ENCODE results near the gene KIF21B. TPM values are rescaled to one million over a fixed set of nuclear protein-coding genes. Genes with fewer than 3 reads are reported as not detected.

KIF21B gene
- total and polyA plus RNA-seq, 5 experiments from 2014 or later = 2.2 to 95.3 (median 8.3) TPM

DNA sequence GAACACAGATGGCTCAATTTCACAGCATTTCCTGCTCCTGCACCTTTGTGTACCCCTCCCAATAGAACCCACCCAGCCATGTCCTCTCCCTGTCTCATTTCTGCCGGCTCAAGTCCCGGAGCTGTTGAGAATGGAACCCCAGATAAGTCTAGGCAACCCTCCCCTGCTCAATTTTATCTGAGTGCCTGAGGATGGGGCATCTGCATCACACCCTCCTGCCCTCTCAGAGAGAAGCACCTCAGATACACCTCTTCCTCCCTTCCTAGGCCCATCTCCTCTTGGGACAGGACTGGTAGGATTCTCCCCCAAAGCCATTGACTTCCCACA is 1.1 kb downstream of the KIF21B start:
- H3K4me3 Mint-ChIP-seq = peak overlapping the region; percentile 88 to 98 (median 93)
- peak in 2 of 10 donors; percentile 26 to 37 for DNase-seq
- peaks cover 45 to 83% (median 77%) of the 10 kb centered on the region in 4 donors for H3K4me1 Mint-ChIP-seq
- no peaks in the 10 kb centered on the region for H3K27me3 Mint-ChIP-seq
- H3K9me3 Mint-ChIP-seq = no peaks in the 10 kb centered on the region
- no peak for ATAC-seq
- POLR2A ChIA-PET = interaction anchor here (0.8 to 4.1 kb wide), 9 partner anchors 9 to 92 kb away, joined by 3 to 20 read pairs (median 4); no protein-coding TSS in a partner anchor
- no peaks in the 10 kb centered on the region for H3K36me3 Mint-ChIP-seq
- H3K27ac Mint-ChIP-seq = peak overlapping the region; percentile 91 to 99 (median 98)

GRCh38 chr1:201021630-201022492 is 1.7 kb downstream of the KIF21B start:
- Mint-ChIP-seq H3K27me3 (no peaks in the 10 kb centered on the region), H3K9me3 (no peaks in the 10 kb centered on the region), H3K4me1 (peaks cover 48 to 84% (median 80%) of the 10 kb centered on the region in 4 donors), H3K27ac (peak overlapping the region; percentile 91 to 99 (median 98)), H3K36me3 (no peaks in the 10 kb centered on the region), H3K4me3 (peak overlapping the region; percentile 88 to 98 (median 93))
- ATAC-seq = no peak
- DNase-seq = peak in 2 of 10 donors; percentile 23 to 58
- POLR2A ChIA-PET = interaction anchor here (0.6 to 4.1 kb wide), 8 partner anchors 12 to 282 kb away, joined by 3 to 20 read pairs (median 4); no protein-coding TSS in a partner anchor

DNA sequence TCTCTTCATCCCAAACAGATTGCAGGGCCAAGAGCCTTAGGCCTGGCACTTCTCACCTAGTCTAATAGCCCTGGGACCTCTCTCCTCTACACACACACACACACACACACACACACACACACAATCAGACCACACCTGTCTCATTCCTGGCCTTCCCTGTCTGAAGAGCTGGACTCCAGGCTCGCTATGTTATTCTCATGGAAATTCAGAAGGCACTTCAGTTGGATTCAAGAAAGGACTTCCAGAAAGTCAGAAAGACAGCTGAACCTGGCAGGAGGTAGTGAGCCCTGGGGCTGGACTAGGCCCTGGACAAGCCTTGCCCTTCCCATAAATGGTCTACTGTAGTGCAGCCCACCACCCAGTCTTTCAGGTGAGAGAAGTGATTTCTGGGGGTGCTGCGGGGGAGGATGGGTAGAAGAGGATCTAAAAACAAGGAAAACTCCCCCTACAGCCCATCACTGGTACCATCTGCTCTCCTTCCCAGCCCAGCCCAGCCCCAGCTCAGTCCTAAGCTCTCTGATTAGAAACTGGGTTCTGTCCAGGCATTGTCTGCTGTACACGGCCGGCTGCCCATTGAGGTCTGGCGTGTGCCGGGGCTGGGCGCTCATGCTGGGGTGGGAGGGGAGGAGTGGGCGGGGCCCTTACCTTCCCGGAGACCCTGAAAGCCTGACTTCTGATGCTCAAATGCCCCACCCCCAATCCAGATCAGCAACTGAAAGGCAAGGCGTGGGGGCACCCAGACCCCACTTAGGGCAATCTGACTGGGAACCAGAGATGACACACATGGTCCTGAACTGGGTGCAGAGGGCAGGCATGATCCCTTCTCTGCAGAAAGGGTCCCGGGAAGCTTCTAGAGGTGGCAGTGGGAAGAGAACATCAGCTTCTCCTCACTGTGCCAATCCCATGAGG is 2.5 kb downstream of the KIF21B start:
- Mint-ChIP-seq H3K27me3 (no peaks in the 10 kb centered on the region), H3K9me3 (no peaks in the 10 kb centered on the region), H3K36me3 (no peaks in the 10 kb centered on the region), H3K4me1 (peaks cover 42 to 84% (median 80%) of the 10 kb centered on the region in 4 donors), H3K27ac (peak overlapping the region; percentile 96 to 99 (median 98)), H3K4me3 (peak overlapping the region; percentile 88 to 98 (median 93))
- ATAC-seq (no peak), DNase-seq (peak in 7 of 10 donors; percentile 15 to 35 (median 28))
- POLR2A ChIA-PET = interaction anchor here (0.6 to 4.1 kb wide), 9 partner anchors 11 to 282 kb away, joined by 3 to 20 read pairs (median 4); no protein-coding TSS in a partner anchor

DNA sequence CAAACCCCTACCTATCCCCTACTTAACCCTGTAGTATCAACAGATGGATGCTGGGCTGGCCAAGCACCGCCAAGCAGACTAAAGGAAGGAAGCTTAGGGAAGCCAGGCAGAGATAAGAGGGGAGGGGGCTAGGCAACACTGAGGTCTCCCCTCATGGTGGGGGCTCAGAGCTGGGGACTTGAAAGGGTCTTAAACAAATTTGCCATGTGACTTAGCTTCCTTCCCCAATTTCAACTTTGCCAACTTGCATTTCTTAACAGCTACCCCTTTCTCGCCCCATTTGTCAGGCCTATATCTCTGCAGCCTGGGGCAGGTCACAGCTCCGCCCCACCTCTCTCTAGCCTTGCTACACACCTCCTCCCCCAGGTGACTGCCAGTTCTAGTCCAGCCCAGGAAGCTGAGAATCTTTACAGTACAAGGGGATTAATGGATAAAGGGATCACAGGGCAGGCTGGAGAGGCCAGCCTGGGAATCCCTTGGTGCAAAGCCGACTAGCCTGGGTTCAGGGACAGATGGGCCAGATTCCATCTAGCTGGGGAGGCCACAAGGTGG is 3.4 kb downstream of the KIF21B start:
- ATAC-seq = no peak

DNA sequence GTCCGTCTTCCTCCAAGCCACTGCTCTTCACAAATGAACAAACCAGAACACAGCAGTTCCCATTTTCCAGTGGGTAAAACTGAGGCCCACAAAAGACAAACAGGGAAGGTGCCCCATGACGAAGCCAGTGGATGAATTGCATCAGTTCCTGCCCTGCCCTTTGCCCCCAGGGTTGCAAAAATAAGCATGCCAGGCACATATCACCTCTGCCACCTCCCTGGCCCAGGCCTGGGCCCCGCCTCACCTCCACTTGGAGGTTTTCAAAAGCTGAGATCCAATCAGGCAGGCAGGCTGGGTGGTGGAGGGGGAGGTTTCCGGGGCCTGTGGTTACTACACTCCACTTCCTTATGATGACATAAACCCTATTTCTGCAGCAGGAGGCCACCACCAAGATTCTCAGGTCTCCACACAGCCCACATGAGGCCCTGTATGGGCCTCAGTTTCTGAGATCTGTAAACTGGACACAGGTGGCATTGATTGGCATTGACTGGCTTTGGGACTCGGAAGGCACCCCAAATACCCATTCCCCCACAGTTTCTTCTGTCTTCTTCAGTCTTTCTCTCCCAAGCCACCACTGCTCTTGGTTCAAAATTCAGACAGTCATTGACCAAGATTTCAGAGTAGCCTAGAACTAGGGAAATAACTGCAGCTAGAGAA is 4.1 kb downstream of the KIF21B start:
- POLR2A ChIA-PET = interaction anchor here (0.7 to 4.1 kb wide), 8 partner anchors 9 to 811 kb away, joined by 3 to 20 read pairs (median 4); partner anchors contain the start of gene TMEM9
- H3K9me3 Mint-ChIP-seq = no peaks in the 10 kb centered on the region
- peak; percentile 69 to 94 (median 86) for DNase-seq
- peaks cover 47 to 89% (median 86%) of the 10 kb centered on the region in 4 donors for H3K4me1 Mint-ChIP-seq
- H3K27ac Mint-ChIP-seq = peak overlapping the region; percentile 96 to 99 (median 98)
- no peaks in the 10 kb centered on the region for H3K27me3 Mint-ChIP-seq
- ATAC-seq = peak; percentile 80 to 84
- H3K4me3 Mint-ChIP-seq = peak overlapping the region; percentile 88 to 98 (median 93)
- H3K36me3 Mint-ChIP-seq = no peaks in the 10 kb centered on the region

More for the DNA sequence above, 3.4 kb downstream of the KIF21B start:
- H3K36me3 Mint-ChIP-seq = no peaks in the 10 kb centered on the region
- peaks cover 44 to 84% (median 82%) of the 10 kb centered on the region in 4 donors for H3K4me1 Mint-ChIP-seq
- H3K9me3 Mint-ChIP-seq = no peaks in the 10 kb centered on the region
- H3K27ac Mint-ChIP-seq = peak overlapping the region; percentile 96 to 99 (median 98)
- peak in 2 of 10 donors; percentile 17 to 23 for DNase-seq
- POLR2A ChIA-PET = interaction anchor here (0.7 to 4.1 kb wide), 7 partner anchors 10 to 810 kb away, joined by 3 to 20 read pairs (median 4); no protein-coding TSS in a partner anchor
- H3K27me3 Mint-ChIP-seq = no peaks in the 10 kb centered on the region
- H3K4me3 Mint-ChIP-seq = peak overlapping the region; percentile 88 to 98 (median 93)

DNA sequence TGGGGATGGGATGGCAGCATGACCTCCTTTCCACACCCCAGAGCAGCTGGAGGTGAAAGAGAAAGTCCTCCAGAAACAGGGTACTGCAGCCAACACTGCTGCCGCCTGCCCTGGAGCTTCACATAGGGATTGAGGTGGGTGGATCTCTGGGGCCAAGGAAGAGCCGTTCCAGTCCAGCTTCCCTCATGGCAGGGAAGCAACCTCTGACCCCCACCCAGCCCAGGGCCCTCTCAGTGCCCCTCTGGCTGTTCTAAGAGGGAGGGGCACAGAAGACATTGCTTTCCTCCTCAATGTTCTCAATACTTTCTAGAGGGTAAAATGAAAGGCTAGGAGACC is 5.7 kb downstream of the KIF21B start:
- peaks cover 0 to 1% (median 0%) of the 10 kb centered on the region in 3 donors for H3K36me3 Mint-ChIP-seq
- DNase-seq (no peak), ATAC-seq (no peak)
- peak overlapping the region; percentile 66 to 99 (median 98) for H3K27ac Mint-ChIP-seq
- no peaks in the 10 kb centered on the region for H3K27me3 Mint-ChIP-seq
- peaks cover 54 to 96% (median 95%) of the 10 kb centered on the region in 4 donors for H3K4me1 Mint-ChIP-seq
- no peaks in the 10 kb centered on the region for H3K9me3 Mint-ChIP-seq
- H3K4me3 Mint-ChIP-seq = peak overlapping the region in 8 of 10 donors; percentile 54 to 97 (median 64)
- POLR2A ChIA-PET = interaction anchor here (1.3 kb wide), 1 partner anchor 24 kb away, joined by 4 read pairs; no protein-coding TSS in a partner anchor

- Mint-ChIP-seq H3K36me3 (peaks cover 0 to 4% (median 0%) of the 10 kb centered on the region in 3 donors), H3K4me3 (peak overlapping the region in 8 of 10 donors; percentile 28 to 97 (median 68)), H3K27me3 (no peaks in the 10 kb centered on the region), H3K9me3 (no peaks in the 10 kb centered on the region), H3K27ac (peak overlapping the region; percentile 66 to 99 (median 98)), H3K4me1 (peaks cover 52 to 96% (median 95%) of the 10 kb centered on the region in 4 donors)
- POLR2A ChIA-PET = interaction anchor here (1.6 kb wide), 1 partner anchor 7 kb away, joined by 3 read pairs; no protein-coding TSS in a partner anchor
- no peak for ATAC-seq
- no peak for DNase-seq
These were observed 6.3 kb downstream of the KIF21B start for GRCh38 chr1:201016943-201017827.

GRCh38 chr1:201016211-201016651 is 7.3 kb downstream of the KIF21B start:
- peaks cover 0 to 4% (median 0%) of the 10 kb centered on the region in 3 donors for H3K36me3 Mint-ChIP-seq
- DNase-seq (no peak), ATAC-seq (no peak)
- H3K27ac Mint-ChIP-seq = peak overlapping the region in 7 of 10 donors; percentile 44 to 96 (median 81)
- H3K9me3 Mint-ChIP-seq = no peaks in the 10 kb centered on the region
- H3K27me3 Mint-ChIP-seq = no peaks in the 10 kb centered on the region
- peaks cover 54 to 96% (median 95%) of the 10 kb centered on the region in 4 donors for H3K4me1 Mint-ChIP-seq
- peak overlapping the region in 9 of 10 donors; percentile 30 to 90 (median 59) for H3K4me3 Mint-ChIP-seq
- POLR2A ChIA-PET = interaction anchor here (1.6 kb wide), 1 partner anchor 8 kb away, joined by 3 read pairs; no protein-coding TSS in a partner anchor

DNA sequence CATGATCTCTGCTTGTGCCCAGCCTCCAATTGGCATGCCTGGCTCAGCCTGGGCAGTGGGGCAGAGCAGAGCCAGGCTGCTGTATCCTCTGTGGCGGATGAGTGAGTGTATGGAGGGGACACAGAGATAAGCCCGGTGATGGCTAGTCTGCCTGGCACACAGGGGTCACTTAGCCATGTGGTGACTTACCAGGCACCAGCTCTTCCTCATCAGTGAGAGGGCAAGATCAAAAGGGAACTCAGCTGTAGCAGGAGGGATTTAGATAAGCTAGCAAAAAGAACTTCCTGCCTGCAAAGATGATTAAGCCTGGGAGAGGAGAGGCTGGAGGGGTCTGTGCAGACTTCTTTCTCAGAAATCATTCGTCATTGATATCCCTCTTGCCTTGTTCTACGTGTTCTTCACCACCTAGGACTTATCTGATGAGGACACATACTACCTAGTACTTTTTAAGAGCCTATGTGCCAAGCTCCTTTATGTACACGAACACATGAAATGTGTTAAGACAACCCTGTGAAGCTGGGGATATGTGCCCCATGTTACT is 7.9 kb downstream of the KIF21B start:
- H3K27ac Mint-ChIP-seq = peak overlapping the region; percentile 30 to 96 (median 80)
- H3K36me3 Mint-ChIP-seq = peaks cover 0 to 4% (median 0%) of the 10 kb centered on the region in 3 donors
- no peaks in the 10 kb centered on the region for H3K9me3 Mint-ChIP-seq
- peak overlapping the region in 9 of 10 donors; percentile 30 to 90 (median 59) for H3K4me3 Mint-ChIP-seq
- POLR2A ChIA-PET = interaction anchor here (1.6 kb wide), 1 partner anchor 9 kb away, joined by 3 read pairs; no protein-coding TSS in a partner anchor
- DNase-seq (no peak), ATAC-seq (no peak)
- no peaks in the 10 kb centered on the region for H3K27me3 Mint-ChIP-seq
- H3K4me1 Mint-ChIP-seq = peaks cover 52 to 95% (median 93%) of the 10 kb centered on the region in 4 donors

DNA sequence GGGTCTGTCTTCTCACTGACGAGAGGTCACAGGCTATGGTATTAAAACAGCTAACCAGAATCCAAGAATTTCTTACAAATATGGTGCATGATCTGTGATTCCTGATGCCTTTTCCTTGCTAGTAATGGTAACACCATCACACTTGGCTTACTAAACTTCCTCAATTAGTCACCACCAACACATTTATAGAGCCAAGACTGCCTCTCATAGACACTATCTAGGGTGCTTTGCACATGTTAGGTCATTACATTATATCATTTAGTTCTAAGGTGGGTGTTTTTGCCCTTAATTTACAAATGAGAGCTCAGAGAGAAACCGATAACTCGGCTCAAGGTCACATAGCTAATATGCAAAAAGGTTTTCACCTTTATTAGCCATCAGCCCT is 8.7 kb downstream of the KIF21B start:
- no peaks in the 10 kb centered on the region for H3K27me3 Mint-ChIP-seq
- H3K4me3 Mint-ChIP-seq = peak overlapping the region in 3 of 10 donors; percentile 19 to 26 (median 20)
- no peak for ATAC-seq
- peaks cover 0 to 4% (median 0%) of the 10 kb centered on the region in 3 donors for H3K36me3 Mint-ChIP-seq
- peak overlapping the region in 6 of 10 donors; percentile 14 to 80 (median 44) for H3K27ac Mint-ChIP-seq
- H3K4me1 Mint-ChIP-seq = peaks cover 48 to 92% (median 92%) of the 10 kb centered on the region in 4 donors
- no peak for DNase-seq
- no peaks in the 10 kb centered on the region for H3K9me3 Mint-ChIP-seq
- POLR2A ChIA-PET = interaction anchor here (2.8 kb wide), 1 partner anchor 9 kb away, joined by 6 read pairs; the partner anchor contains the start of gene KIF21B
